H9 (cell line): Measurements from ENCODE around the gene CHMP6. TPM values are rescaled to one million over a fixed set of nuclear protein-coding genes. Genes with fewer than 3 reads are reported as not detected.

Source experiments
- DNase-seq: peaks from one replicate; pipeline ENCODE4 v3.0.0-alpha.2; 2017
- H2AFZ ChIP-seq: one replicate; pipeline ENCODE4 v1.6.1; 2013; ENCODE audit warnings: mild to moderate bottlenecking, low read length, control low read depth, moderate library complexity
- H2AK5ac ChIP-seq: 2 replicates; pipeline ENCODE4 v1.6.1; 2013; ENCODE audit warnings: low read length, control low read depth, mixed read lengths; ENCODE audit not compliant: insufficient read length
- H2BK120ac ChIP-seq: one replicate; pipeline ENCODE4 v1.6.1; 2013; ENCODE audit warnings: low read depth, mild to moderate bottlenecking, low read length, control low read depth, inconsistent platforms; ENCODE audit not compliant: poor library complexity, severe bottlenecking
- H2BK12ac ChIP-seq: 2 replicates; pipeline ENCODE4 v1.6.1; 2013; ENCODE audit warnings: low read length, control low read depth, mixed read lengths, low read depth; ENCODE audit not compliant: insufficient read length
- H2BK15ac ChIP-seq: 2 replicates; pipeline ENCODE4 v1.6.1; 2013; ENCODE audit warnings: low read depth, low read length, control low read depth
- H2BK20ac ChIP-seq: one replicate; pipeline ENCODE4 v1.6.1; 2013; ENCODE audit warnings: low read depth, mild to moderate bottlenecking, low read length, control low read depth, inconsistent platforms; ENCODE audit not compliant: poor library complexity, severe bottlenecking
- H2BK5ac ChIP-seq: 2 replicates; pipeline ENCODE4 v1.6.1; 2013; ENCODE audit warnings: low read length, control low read depth, mixed read lengths; ENCODE audit not compliant: insufficient read length
- H3K14ac ChIP-seq: 2 replicates; pipeline ENCODE4 v1.6.1; 2013; ENCODE audit warnings: low read length, control low read depth; ENCODE audit not compliant: insufficient read depth
- H3K18ac ChIP-seq: 2 replicates; pipeline ENCODE4 v1.6.1; 2013; ENCODE audit warnings: low read depth, mild to moderate bottlenecking, mixed read lengths, low read length, control low read depth; ENCODE audit not compliant: insufficient read length
- H3K23ac ChIP-seq: 2 replicates; pipeline ENCODE4 v1.6.1; 2013; ENCODE audit warnings: low read length, control low read depth, mixed read lengths, low read depth; ENCODE audit not compliant: insufficient read length
- H3K23me2 ChIP-seq: 2 replicates; pipeline ENCODE4 v1.6.1; 2013; ENCODE audit warnings: low read depth, mild to moderate bottlenecking, mixed read lengths, low read length, control low read depth; ENCODE audit not compliant: insufficient read length, poor library complexity, severe bottlenecking
- H3K27ac ChIP-seq: 2 replicates; pipeline ENCODE4 v1.5.1; 2013; ENCODE audit warnings: low read length, control low read depth, mixed read lengths, low read depth; ENCODE audit not compliant: insufficient read length
- H3K27me3 ChIP-seq: 2 replicates; pipeline ENCODE4 v1.6.1; 2013; ENCODE audit warnings: low read length, control low read depth, inconsistent platforms; ENCODE audit not compliant: insufficient read depth
- H3K4ac ChIP-seq: 2 replicates; pipeline ENCODE4 v1.6.1; 2013; ENCODE audit warnings: low read depth, mild to moderate bottlenecking, control low read depth, inconsistent platforms, low read length, moderate library complexity
- H3K4me1 ChIP-seq: 2 replicates; pipeline ENCODE4 v1.6.1; 2013; ENCODE audit warnings: low read length, control low read depth, inconsistent platforms; ENCODE audit not compliant: insufficient read depth
- H3K4me2 ChIP-seq: 2 replicates; pipeline ENCODE4 v1.6.1; 2013; ENCODE audit warnings: low read length, control low read depth, mixed read lengths; ENCODE audit not compliant: insufficient read length, insufficient read depth
- H3K56ac ChIP-seq: 2 replicates; pipeline ENCODE4 v1.6.1; 2013; ENCODE audit warnings: low read depth, mild to moderate bottlenecking, mixed read lengths, low read length, control low read depth; ENCODE audit not compliant: insufficient read length
- H3K79me1 ChIP-seq: 2 replicates; pipeline ENCODE4 v1.6.1; 2013; ENCODE audit warnings: low read depth, mild to moderate bottlenecking, moderate library complexity, low read length, control low read depth, inconsistent platforms; ENCODE audit not compliant: insufficient read depth, poor library complexity, severe bottlenecking
- H3K79me2 ChIP-seq: 2 replicates; pipeline ENCODE4 v1.6.1; 2013; ENCODE audit warnings: low read length, control low read depth, inconsistent platforms; ENCODE audit not compliant: insufficient read depth
- H3K9ac ChIP-seq: 2 replicates; pipeline ENCODE4 v1.6.1; 2013; ENCODE audit warnings: low read length, control low read depth, mixed read lengths; ENCODE audit not compliant: insufficient read length; ENCODE audit errors: extremely low read depth
- H3K9me3 ChIP-seq: one replicate; pipeline ENCODE4 v1.6.1; 2013; ENCODE audit warnings: low read depth, low read length, inconsistent platforms; ENCODE audit not compliant: control insufficient read depth
- H3T11ph ChIP-seq: one replicate; pipeline ENCODE4 v1.6.1; 2013; ENCODE audit warnings: mild to moderate bottlenecking, low read length, control low read depth, inconsistent platforms
- H4K20me1 ChIP-seq: one replicate; pipeline ENCODE4 v1.6.1; 2013; ENCODE audit not compliant: control insufficient read depth, insufficient read length, insufficient read depth
- H4K5ac ChIP-seq: 2 replicates; pipeline ENCODE4 v1.6.1; 2013; ENCODE audit warnings: low read depth, mild to moderate bottlenecking, mixed read lengths, low read length, control low read depth; ENCODE audit not compliant: insufficient read length
- H4K8ac ChIP-seq: replicated peaks from 2 replicates; pipeline ENCODE4 v1.6.1; 2013; ENCODE audit warnings: low read length, control low read depth, mixed read lengths, low read depth; ENCODE audit not compliant: insufficient read length
- H4K91ac ChIP-seq: 2 replicates; pipeline ENCODE4 v1.6.1; 2013; ENCODE audit warnings: low read depth, mild to moderate bottlenecking, moderate library complexity, mixed read lengths, low read length, control low read depth; ENCODE audit not compliant: insufficient read length
- H3K27ac Mint-ChIP-seq, 3 experiments: 2 replicates in 2 of 3; 3 replicates in 1 of 3; pipeline ENCODE4 v1.8.0; 2020 to 2021; ENCODE audit warnings: mixed read lengths in 3 of 3, mild to moderate bottlenecking in 1 of 3, moderate library complexity in 1 of 3
- H3K27me3 Mint-ChIP-seq: 2 replicates; pipeline ENCODE4 v1.8.0; 2021; ENCODE audit warnings: low read depth, mild to moderate bottlenecking, moderate library complexity, mixed read lengths
- H3K36me3 Mint-ChIP-seq, 3 experiments: 2 replicates in 2 of 3; 3 replicates in 1 of 3; pipeline ENCODE4 v1.8.0; 2020 to 2021; ENCODE audit warnings: low read depth in 3 of 3, mixed read lengths in 3 of 3; ENCODE audit not compliant: insufficient read depth in 1 of 3
- H3K4me1 Mint-ChIP-seq, 2 experiments: 2 replicates each; pipeline ENCODE4 v1.8.0; 2020; ENCODE audit warnings: mixed read lengths in 2 of 2
- H3K4me3 Mint-ChIP-seq, 2 experiments: 2 replicates in 1 of 2; 3 replicates in 1 of 2; pipeline ENCODE4 v1.8.0; 2020 to 2021; ENCODE audit warnings: mild to moderate bottlenecking in 2 of 2, mixed read lengths in 2 of 2, moderate library complexity in 1 of 2
- H3K9me3 Mint-ChIP-seq, 2 experiments: 2 replicates in 1 of 2; 3 replicates in 1 of 2; pipeline ENCODE4 v1.8.0; 2020; ENCODE audit warnings: mild to moderate bottlenecking in 2 of 2, mixed read lengths in 2 of 2, moderate library complexity in 1 of 2
- CTCF ChIP-seq: fragments of 200-600 bp; sonication (generic); conservative IDR thresholded peaks from 3 replicates; pipeline ENCODE4 v1.8.0; 2021; ENCODE audit warnings: antibody characterized with exemption, mild to moderate bottlenecking
- WGBS: extraction: QIAGEN DNeasy Blood & Tissue Kit; methylation state at CpG from one replicate; pipeline ENCODE4 v1.1.7; 2013; ENCODE audit warnings: missing lambda C conversion rate, low lambda C conversion rate, mixed read lengths; ENCODE audit not compliant: insufficient read length; ENCODE audit errors: extremely low coverage; 5-methylcytosine and 5-hydroxymethylcytosine counted together
- total RNA-seq: library from RNA; stranded (reverse); gene quantifications from 2 replicates; pipeline ENCODE4 v1.2.1, GENCODE V29; 2021

CHMP6 gene
- total RNA-seq, 1 experiment from 2014 or later: 23.4 TPM

DNA sequence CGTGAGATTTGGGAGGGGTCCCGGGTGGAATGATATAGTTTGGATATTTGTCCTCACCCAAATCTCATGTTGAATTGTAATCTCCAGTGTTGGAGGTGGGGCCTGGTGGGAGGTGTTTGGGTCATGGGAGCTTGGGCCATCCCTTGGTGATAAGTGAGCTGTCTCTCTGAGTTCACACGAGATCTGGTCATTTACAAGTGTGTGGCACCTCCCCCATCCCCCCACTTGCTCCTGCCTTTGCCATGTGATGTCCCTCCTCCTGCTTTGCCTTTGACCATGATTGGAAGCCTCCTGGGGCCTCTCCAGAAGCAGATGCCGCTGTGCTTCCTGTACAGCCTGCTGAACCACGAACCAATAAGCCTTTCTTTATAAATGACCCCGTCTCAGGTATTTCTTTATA, 22.0 kb downstream of the CHMP6 start:
- Histone ChIP-seq H4K5ac (no peak overlapping the region), H2AK5ac (no peak overlapping the region), H3K18ac (no peak overlapping the region), H3K27me3 (no peaks in the 10 kb centered on the region), H3K9me3 (peaks cover 7% of the 10 kb centered on the region), H3K56ac (no peak overlapping the region), H4K8ac (no peak overlapping the region), H2AFZ (no peak overlapping the region), H2BK20ac (no peak overlapping the region), H3K27ac (no peak overlapping the region), H3K14ac (no peak overlapping the region), H4K20me1 (no peaks in the 10 kb centered on the region), H3K4ac (no peak overlapping the region), H3K79me2 (no peaks in the 10 kb centered on the region), H3K9ac (no peak overlapping the region), H3T11ph (no peak overlapping the region), H3K23me2 (no peaks in the 10 kb centered on the region), H2BK15ac (no peak overlapping the region), H2BK12ac (no peak overlapping the region), H2BK120ac (no peak overlapping the region), H3K79me1 (no peaks in the 10 kb centered on the region), H3K4me1 (no peaks in the 10 kb centered on the region), H4K91ac (no peak overlapping the region), H3K4me2 (no peak overlapping the region), H2BK5ac (no peak overlapping the region), H3K23ac (no peak overlapping the region)
- Mint-ChIP-seq H3K4me1 (peaks cover 20 to 32% of the 10 kb centered on the region in 2 experiments), H3K4me3 (no peak overlapping the region), H3K27me3 (peaks cover 19% of the 10 kb centered on the region), H3K9me3 (peaks cover 23 to 24% of the 10 kb centered on the region in 2 experiments), H3K27ac (no peak overlapping the region; a peak in 1 of 7 replicates), H3K36me3 (peaks cover 9 to 15% (median 11%) of the 10 kb centered on the region in 3 experiments)
- no peak for TF ChIP-seq CTCF
- no CpG with 5 or more reads among the region's 6 CpGs for WGBS
- no peak for DNase-seq
